HS-5 (cell line): ENCODE measurements around the gene METTL5.
"Not testable (repeated sequence)": the region's sequence is repeated elsewhere in the genome, so short reads cannot be mapped to it uniquely, and the experiment has no call there.

Experiments
- DNase-seq: peaks from one replicate; pipeline ENCODE4 v3.0.0-alpha.2; 2012; ENCODE audit warnings: low read depth

METTL5 gene

DNA sequence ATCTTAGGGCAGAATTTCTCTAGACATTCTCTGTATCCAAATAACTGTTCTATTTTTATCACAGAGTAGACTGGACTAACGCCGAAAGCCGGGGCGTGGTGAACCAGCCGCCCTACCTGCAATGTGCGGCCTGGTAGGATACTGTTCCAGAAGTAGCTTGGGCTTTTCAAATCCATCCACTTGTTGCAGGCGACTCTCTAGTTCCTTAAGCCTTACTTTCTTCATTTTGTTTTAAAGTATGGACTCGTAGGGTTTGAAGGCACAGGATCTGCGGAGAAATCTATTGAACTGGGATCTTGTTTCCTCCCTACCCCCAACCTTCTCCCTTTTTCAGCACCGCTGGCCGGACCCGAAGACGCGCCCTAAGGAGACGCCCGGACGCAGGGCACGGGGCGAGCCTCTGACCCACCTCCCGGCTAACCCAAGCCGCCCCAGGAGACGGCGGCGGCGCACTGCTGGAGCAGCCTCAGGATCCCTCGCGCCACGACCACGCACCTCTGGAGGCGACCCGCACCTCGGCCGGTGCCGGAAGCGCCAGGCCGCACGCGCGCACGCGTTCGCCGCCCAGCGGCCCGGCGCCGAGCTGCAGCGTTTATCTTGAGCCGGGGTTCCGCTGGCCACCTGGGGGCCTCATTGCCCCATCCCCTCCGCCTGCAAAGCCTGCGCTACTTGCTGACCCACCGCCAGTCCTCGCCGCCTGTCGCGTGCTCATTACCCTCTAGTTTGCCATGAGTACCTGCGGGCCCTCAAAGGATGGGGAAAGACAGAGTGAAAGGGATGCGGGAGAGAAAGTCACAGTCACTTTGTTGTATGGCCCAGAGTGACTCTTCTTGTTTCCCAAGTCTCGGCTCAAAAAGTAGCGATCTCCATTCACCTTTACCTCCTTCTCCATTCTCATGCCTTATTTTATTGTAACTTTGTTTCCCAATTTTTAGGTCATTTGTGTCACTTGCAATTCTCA, at the start of gene METTL5:
TSS of gene METTL5 (minus strand) at position 533 of the 961 bp plus-strand sequence. CDS start at position 225, 308 bp downstream.
- DNase-seq: peak; percentile 45

DNA sequence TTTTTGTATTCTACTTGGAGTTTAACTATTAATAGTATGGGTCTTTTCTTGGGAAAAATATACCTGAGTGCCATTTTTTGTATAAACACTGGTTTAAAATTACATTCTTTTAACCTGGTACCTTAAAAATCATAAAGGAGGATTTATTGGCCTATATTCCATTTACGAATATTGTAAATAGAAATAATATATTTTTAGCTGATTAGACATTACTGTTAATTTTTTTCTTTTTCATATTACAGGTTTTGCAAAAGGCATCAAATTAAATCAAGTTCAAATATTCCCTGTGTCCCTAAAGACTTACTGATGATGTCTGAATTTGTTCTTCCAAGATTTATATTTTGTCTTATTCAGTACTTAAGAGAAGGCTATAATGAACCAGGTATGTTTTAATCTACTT, 47.3 kb upstream of the METTL5 start:
- no peak for DNase-seq

DNA sequence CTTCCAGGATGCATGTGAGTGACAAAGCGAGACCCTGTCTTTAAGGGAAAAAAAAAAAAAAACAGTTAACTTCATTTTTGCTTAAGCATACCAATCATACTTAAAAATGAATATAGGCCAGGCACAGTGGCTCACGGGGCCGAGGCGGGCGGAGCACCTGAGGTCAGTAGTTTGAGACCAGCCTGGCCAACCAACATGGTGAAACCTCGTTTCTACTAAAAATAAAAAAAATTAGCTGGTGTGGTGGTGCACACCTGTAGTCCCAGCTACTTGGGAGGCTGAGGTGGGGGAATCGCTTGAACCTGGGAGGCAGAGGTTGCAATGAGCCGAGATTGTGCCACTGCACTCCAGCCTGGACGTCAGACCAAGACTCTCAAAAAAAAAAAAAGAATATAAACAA, 46.7 kb upstream of the METTL5 start:
- not testable (repeated sequence) for DNase-seq

DNA sequence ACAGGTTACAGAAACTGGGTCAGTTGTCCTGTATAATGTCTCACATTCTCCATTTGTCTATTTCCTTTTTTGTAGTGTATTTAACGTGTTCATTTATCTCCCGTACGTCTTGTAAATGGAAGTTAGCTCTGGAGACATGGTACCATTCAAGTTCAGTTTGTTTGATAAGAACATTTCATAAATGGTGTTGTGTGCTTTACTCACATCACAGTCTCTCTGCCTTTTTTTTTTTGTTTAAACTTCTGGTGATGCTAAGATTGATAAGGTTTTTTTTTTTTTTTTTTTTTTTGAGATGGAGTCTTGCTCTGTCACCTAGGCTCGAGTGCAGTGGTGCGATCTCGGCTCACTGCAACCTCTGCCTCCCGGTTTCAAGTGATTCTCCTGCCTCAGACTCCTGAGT, 44.2 kb upstream of the METTL5 start:
- DNase-seq: no peak

DNA sequence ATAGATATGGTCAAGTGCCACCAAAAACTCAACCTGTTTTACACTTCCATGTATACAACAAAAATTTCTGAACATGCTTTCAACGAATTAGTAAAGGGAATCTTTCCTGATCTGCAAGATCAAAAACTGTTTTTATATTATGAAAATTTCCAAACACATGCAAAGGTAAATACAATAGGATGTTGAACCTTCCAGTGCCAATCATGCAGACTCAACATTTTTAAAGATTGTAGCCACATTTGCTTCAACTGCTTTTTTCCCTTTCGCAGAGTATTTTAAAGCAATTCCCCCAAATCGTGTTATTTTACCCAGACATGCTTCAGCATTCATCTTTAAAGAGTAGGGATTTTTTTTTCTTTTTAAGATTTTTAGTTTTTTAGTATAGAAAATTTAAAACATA, 42.9 kb upstream of the METTL5 start:
- no peak for DNase-seq

DNA sequence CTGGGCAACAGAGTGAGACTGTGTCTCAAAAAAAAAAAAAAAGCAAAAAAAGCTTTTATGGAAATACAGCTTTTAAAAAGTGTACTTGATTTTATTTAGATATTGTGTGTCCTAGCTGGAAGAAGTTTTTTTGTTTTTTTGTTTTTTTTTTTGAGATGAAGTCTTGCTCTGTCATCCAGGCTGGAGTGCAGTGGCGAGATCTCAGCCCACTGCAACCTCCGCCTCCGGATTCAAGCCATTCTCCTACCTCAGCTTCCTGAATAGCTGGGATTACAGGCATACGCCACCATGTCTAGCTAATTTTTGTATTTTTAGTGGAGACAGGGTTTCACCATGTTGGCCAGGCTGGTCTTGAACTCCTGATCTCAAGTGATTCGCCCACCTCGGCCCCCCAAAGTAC, 41.5 kb upstream of the METTL5 start:
- DNase-seq: not testable (repeated sequence)

DNA sequence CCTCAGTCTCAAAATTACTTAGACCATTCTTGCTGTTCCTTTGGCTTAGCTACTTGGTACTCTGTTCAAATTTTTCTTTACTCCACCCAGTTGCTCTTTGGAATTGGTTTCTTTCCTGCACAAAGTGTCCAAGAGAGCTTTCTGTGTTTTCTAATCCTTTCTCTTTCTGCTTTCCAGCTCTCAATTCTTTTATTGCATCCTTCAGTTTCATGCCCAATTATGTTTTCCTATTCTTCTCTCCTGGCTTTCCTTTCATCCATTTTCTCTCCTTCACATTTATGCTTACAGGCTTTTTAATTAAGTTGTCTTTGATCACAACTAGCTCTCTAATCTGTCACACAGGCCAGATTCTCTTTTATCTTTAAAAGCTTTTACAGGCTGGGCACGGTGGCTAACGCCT, 40.8 kb upstream of the METTL5 start:
- no peak for DNase-seq

DNA sequence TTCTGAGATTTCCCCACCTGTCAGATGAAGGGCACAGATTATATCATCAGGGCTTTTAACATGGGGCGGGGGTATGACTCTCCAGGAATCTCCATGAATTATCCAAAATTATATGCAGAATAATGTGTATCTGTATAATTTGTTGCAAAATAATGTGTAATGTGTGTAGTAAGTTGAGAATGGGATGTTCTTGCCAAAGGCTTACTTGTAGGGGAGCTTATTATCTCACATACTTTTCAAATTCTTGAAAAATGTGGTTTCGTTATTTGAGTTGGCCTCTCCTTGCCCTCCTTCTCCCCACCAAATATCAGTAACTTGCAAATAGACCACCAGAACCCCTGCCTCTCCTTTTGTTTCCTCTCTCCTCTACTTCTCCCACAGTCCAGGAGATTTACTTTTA, 38.1 kb upstream of the METTL5 start:
- no peak for DNase-seq

DNA sequence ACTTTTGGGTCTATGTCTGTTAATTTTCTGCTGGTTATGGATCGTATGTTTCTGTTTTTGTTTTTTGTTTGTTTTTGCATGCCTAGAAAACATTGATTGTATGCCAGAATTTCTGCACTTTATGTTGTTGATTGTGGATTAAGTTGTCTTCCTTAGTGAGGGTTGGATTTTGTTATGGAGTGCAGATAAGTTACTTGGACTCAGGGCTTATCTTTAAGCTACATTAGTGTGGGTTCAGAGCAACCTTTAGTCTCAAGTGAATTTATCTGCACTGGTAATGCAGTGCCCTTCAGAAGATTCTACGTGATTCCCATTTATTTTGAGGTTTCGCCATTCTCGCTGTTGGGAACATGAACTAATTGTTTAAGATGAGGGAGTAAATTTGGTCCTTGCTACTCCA, 35.4 kb upstream of the METTL5 start:
- no peak for DNase-seq

DNA sequence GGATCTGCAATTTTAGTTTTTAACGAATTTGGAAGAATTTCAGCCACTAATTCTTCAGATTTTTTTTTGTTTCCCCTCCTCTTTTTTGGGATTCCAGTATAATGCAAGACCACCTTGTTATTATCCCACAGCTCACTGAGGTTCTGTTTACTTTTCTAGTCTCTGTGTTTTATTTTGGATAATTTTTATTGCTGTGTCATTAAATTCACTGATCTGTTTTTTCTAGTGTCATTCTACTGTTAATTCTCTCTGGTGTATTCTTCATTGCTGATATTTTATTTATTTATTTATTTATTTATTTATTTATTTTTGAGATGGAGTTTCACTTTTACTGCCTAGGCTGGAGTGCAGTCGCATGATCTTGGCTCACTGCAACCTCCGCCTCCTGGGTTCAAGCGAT, 34.7 kb upstream of the METTL5 start:
- DNase-seq: no peak

DNA sequence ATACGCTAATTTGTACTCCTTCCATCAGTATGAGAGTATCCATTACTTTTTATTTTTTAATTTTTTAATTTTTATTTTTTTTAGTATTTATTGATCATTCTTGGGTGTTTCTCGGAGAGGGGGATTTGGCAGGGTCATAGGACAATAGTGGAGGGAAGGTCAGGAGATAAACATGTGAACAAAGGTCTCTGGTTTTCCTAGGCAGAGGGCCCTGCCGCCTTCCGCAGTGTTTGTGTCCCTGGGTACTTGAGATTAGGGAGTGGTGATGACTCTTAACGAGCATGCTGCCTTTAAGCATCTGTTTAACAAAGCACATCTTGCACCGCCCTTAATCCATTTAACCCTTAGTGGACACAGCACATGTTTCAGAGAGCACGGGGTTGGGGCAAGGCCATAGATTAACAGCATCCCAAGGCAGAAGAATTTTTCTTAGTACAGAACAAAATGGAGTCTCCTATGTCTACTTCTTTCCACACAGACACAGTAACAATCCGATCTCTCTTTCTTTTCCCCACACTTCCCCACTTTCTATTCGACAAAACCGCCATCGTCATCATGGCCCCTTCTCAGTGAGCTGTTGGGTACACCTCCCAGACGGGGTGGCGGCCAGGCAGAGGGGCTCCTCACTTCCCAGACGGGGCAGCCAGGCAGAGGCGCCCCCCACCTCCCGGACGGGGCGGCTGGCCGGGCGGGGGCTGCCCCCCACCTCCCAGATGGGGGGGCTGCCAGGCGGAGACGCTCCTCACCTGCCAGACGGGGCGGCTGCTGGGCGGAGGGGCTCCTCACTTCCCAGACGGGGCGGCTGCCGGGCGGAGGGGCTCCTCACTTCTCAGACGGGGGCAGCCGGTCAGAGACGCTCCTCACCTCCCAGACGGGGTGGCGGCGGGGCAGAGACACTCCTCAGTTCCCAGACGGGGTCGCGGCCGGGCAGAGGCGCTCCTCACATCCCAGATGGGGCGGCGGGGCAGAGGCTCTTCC, 30.9 kb upstream of the METTL5 start:
- not testable (repeated sequence) for DNase-seq

DNA sequence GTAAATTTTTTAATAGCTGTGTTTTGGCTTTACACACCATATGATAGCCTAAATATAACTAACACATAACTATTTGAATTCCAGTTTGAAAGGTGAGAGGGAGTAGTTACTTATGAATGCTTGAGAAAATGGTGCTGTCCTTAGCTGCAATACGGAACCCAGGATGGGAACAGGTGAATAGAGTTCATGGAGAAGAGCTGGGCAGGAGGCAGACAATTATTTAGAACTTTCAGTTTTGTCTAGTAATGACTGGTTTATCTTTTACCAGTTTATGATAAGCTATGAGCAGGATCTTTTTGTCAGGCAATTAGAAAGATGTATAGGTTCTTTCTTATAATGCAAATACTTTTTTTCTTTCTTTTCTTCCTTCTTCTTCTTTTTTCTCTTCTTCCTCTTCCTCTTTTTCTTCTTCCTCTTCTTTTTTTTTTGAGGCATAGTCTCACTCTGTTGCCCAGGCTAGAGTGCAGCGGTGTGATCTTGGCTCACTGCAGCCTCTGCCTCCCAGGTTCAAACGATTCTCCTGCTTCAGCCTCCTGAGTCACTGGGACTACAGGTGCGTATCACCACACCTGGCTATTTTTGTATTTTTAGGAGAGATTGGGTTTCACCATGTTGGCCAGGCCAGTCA, 28.4 kb upstream of the METTL5 start:
- no peak for DNase-seq

DNA sequence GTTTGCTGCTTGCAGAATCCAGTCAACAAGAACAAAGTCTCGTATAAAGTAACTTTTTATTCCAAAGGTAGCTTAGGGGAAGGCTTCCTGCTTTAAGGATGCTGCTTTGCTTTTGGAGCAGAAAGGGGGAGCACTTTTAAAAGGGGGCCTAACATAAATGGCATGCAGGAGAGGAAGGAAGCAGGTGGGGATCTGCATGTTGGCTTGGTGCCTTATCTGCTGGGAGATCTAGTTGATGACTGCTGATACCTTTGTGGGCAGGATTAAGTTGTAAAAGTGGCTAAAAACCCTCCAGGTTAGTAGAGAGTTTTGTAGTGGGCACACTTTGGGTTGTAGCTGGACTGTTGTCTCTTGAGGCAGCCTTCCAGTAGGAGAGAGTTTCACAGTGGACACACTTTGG, 25.0 kb upstream of the METTL5 start:
- no peak for DNase-seq

DNA sequence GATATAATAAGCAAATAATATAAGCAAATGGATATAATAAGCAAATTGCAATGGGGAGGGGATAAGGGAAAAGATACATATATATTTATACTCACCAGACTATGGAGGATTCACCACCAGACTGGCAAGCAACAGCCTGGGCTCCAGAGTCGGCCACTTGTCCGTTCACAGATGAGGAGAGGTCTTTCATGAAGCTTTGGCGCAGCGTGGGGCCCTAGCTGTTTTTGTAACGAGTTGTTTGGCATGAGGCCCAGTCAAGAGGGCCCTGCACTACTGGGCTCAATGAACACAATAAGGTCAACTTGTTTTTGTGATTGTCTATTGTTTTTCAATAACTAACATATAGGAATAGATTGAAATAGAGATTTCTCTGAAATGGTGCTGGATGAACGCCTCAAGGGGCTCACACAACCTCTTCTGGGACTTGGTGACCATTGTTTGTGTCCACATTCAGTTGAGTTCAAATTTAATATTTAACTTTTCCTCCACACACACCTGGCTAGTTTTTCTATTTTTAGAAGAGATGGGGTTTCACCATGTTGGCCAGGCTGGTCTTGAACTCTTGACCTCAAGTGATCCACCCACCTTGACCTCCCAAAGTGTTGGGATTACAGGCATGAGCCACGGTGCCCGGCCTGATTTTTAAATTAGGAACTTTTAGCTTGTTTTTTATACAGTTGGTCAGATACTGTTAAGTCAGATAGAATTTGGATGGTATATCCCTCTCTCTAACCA, 24.4 kb upstream of the METTL5 start:
- DNase-seq: not testable (repeated sequence)

DNA sequence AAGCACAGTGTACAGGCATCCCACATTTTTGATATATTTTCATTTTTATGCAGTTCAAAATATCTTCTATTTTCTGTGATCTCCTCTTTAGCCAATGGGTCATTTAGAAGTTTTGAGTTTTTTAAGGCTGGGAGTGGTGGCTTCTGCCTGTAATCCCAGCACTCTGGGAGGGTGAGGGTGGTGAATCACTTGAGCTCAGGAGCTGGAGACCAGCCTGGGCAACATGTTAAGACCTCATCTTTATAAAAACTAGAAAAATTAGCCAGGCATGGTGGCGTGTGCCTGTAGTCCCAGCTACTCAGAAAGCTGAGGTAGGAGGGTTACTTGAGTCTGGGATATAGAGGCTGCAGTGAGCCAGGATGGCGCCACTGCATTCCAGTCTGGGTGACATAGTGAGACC, 20.3 kb upstream of the METTL5 start:
- no peak for DNase-seq

DNA sequence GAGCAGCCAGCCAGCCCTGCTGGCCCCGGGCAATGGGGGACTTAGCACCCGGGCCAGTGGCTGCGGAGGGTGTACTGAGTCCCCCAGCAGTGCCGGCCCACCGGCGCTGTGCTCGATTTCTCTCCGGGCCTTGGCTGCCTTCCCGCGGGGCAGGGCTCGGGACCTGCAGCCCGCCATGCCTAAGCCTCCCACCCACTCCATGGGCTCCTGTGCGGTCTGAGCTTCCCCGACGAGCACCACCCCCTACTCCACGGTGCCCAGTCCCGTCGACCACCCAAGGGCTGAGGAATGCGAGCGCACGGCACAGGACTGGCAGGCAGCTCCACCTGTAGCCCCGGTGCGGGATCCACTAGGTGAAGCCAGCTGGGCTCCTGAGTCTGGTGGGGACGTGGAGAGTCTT, 16.9 kb upstream of the METTL5 start:
- not testable (repeated sequence) for DNase-seq

DNA sequence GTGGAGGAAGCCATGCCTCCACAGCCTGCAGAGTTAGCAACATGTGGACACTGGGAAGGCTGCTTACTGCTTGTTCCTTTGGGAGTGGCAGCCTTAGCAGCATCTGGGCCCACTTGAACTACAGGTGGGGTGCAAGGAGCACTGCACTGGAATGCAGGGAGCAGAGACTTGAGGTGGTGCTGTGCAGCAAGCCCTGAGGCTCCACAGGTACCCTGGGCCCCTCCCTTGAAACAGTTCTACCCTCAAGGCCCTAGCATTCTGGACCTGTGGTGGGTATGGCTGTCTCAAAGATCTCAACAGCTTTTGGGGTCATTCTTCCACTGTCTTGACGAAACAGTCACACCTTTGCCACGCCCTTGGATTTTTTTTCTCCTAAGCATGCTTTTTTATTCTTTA, 16.0 kb upstream of the METTL5 start:
- DNase-seq: no peak

DNA sequence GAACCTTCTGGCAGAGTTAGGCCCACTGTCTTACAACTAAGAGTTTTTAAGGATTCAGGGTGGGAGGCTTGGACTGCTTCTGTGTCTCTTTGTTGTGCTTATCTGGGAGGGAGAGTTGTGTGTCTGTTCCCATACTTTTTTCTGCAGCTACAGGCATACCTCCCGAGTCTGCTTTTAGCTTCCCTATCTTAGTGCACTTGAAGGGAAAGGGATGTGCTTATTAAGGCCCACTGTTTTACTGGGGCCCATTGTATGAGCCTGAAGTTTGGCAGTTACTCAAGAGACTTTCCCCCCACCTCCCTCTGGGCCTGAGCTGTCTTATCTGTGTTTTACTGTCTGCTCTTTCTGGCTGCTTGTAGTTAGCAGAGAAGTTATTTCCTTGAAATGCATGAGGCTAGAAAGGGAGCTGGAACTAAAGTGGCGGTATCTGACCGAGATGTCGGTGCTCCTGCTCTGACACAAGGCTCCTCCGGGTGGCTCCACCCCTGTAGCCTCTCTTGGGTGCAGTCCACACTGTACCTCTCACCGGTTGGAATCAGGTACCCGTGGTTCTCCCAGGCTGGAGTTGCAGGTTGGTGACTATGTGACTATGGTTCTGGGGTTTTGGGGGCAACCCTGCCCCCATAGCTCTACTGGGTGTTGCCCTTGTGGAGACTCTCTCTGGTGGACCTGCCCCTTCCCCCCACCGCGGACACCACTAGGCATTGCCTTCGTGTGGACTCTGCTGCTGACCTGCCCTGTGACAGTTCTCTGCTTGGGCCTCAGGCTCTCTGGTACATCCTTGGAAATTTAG, 15.4 kb upstream of the METTL5 start:
- no peak for DNase-seq

DNA sequence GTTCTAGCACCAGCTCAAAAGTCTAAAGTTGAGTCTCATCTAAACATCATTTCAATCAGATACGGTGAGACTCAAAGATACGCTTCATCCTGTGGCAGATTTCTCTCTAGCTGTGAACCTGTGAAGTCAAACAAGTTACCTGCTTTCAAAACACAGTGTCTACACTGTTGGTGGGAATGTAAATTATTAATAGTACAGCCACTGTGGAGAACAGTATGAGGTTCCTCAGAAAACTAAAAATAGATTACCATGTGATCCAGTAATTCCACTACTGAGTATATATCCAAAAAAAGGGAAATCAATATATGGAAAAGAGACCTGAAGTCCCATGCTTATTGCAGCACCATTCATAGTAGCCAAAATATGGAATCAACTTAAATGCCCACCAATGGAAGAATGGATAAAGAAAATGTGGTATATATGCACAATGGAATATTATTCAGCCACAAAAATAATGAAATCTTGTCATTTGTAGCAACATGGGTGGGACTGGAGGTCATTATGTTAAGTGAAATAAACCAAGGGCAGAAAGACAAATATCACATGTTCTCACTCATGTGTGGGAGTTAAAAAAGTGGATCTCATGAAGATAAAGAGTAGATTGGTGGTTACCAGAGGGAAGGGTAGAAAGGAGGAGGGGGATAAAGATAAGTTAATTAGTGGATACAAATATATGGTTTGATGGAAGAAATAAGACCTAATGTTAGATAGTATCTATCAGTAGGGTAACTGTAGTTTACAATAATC, 14.2 kb upstream of the METTL5 start:
- no peak for DNase-seq

DNA sequence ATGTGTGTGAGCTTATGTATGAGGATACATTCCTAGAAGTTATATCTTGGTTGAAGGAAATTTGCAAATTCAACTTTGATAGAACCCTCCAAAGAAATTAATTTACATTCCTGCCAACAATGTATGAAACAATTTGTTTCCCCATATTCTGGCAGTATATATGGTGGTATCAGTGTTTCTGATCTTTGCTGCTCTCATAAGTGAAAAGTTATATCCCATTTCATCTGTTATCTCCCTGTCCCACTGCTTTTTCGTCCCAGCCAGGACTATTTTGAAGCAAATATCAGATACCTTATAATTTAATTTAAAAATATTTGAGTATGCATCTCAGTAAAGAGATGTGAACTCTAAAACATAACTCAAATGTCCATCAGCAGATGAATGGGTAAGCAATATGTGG, 9.7 kb upstream of the METTL5 start:
- no peak for DNase-seq
